ENCODE data around the gene AMOTL2. TPM values are rescaled to one million over a fixed set of nuclear protein-coding genes. Genes with fewer than 3 reads are reported as not detected.

AMOTL2 gene
- total and polyA plus RNA-seq, 10 of the 15 experiments (the other 5 are each of a cell fraction or from before 2014, with no cell fraction given), result 0.20 to 0.33 TPM; not detected in 8

GRCh38 chr3:134389865-134390264 is 15.6 kb upstream of the AMOTL2 start:
- ATAC-seq, result no peak
- TF ChIP-seq ZNF24 (IDR thresholded peaks at IDR 0.05) (no peak), FOXM1 (IDR thresholded peaks at IDR 0.05; ENCODE audit: low read depth, low read length) (no peak), ETV6 (conservative IDR thresholded peaks at IDR 0.05 in 1 of 2, IDR thresholded peaks at IDR 0.05 in 1 of 2; ENCODE audit: borderline replicate concordance in 1 of 2, low read depth in 1 of 2) (no peak), CHD2 (IDR thresholded peaks at IDR 0.05; ENCODE audit: borderline replicate concordance, low read depth, low read length) (no peak), JUND (IDR thresholded peaks at IDR 0.05; ENCODE audit: low read depth, low read length) (no peak), E2F8 (IDR thresholded peaks at IDR 0.05; ENCODE audit: low read depth, partially characterized antibody) (no peak), PRDM15 (CRISPR knock-in tag; IDR thresholded peaks at IDR 0.05) (no peak), NR2C1 (IDR thresholded peaks at IDR 0.05) (no peak), ELK1 (IDR thresholded peaks at IDR 0.05; ENCODE audit: low read depth, low read length) (no peak)
- ChIA-PET SMC1A (ENCODE audit: uncharacterized antibody, unreplicated experiment) (no interaction called here), CTCF (no interaction called here), RAD21 (ENCODE audit: unreplicated experiment) (no interaction called here), POLR2A (no interaction called here)
- no peak for DNase-seq (ENCODE audit: low read depth, low spot score)
- H3K79me2 ChIP-seq (ENCODE audit: control insufficient read depth, insufficient read depth, low read length), result no peaks in the 10 kb centered on the region
- FAIRE-seq, result no peak
- intact Hi-C loops (cut with micrococcal nuclease; ENCODE audit: unreplicated experiment) (no loop called here), in situ Hi-C loops (cut with MboI) (no loop called here)
- H2AFZ ChIP-seq (ENCODE audit: control insufficient read depth, low read depth, low read length), result no peak overlapping the region
- no peaks in the 10 kb centered on the region for H3K4me1 ChIP-seq (ENCODE audit: control insufficient read depth, insufficient read depth, low read length)
- no peaks in the 10 kb centered on the region; the same call in 1 of the 2 replicates for H4K20me1 ChIP-seq (ENCODE audit: control insufficient read depth, insufficient read depth)
- H3K9me3 ChIP-seq (replicated peaks; ENCODE audit: control insufficient read depth, insufficient read depth, low read length), result peaks cover 2% of the 10 kb centered on the region; the same call in 2 of the 3 replicates
- peaks cover 0 to 4% of the 10 kb centered on the region in 2 experiments; a peak in 3 of 4 replicates for H3K27me3 ChIP-seq (replicated peaks in 1 of 2; ENCODE audit: control insufficient read depth in 2 of 2, insufficient read depth in 2 of 2, low read length in 1 of 2)
- H3K4me2 ChIP-seq (ENCODE audit: control insufficient read depth, insufficient read depth), result no peak overlapping the region
- no peak overlapping the region for H3K9ac ChIP-seq (ENCODE audit: control insufficient read depth, insufficient read depth, low read length)
- H3K27ac ChIP-seq (ENCODE audit: control insufficient read depth, insufficient read depth), result no peak overlapping the region
- H3K36me3 ChIP-seq (ENCODE audit: control insufficient read depth in 2 of 2, insufficient read depth in 2 of 2, low read length in 1 of 2), result no peaks in the 10 kb centered on the region
- BruUV-seq (replicated peaks), result no TSS peak
- no peak overlapping the region for H3K4me3 ChIP-seq
- 88% methylated on average over 1 of the region's 1 CpG for WGBS (ENCODE audit: insufficient coverage, insufficient replicate concordance, low lambda C conversion rate, missing lambda C conversion rate)
